ENCODE measurements around the gene TRIM67.
"Not testable (repeated sequence)": the region's sequence is repeated elsewhere in the genome, so short reads cannot be mapped to it uniquely, and the experiment has no call there.

The TRIM67 gene

GRCh38 chr1:231161667-231162296 lies at the start of gene TRIM67:
Gene TRIM67 (plus strand): TSS chr1:231162058. CDS start chr1:231162970, 912 bp downstream.
- no peak for DNase-seq (ENCODE audit: low read depth in 2 of 2)

GRCh38 chr1:231116738-231117137 lies 45.1 kb upstream of the TRIM67 start:
- DNase-seq (ENCODE audit: low read depth in 2 of 2) = no peak

GRCh38 chr1:231118704-231119453 lies 43.0 kb upstream of the TRIM67 start:
- no peak for DNase-seq (ENCODE audit: low read depth in 2 of 2)

- DNase-seq (ENCODE audit: low read depth in 2 of 2) = no peak
Observed at GRCh38 chr1:231121533-231121932, 40.3 kb upstream of the TRIM67 start.

- DNase-seq (ENCODE audit: low read depth in 2 of 2) = no peak
Observed at GRCh38 chr1:231122143-231122542, 39.7 kb upstream of the TRIM67 start.

- no peak for DNase-seq (ENCODE audit: low read depth in 2 of 2)
Observed at GRCh38 chr1:231124746-231125145, 37.1 kb upstream of the TRIM67 start.

- DNase-seq (ENCODE audit: low read depth in 2 of 2) = no peak
Observed at GRCh38 chr1:231125972-231126580, 35.8 kb upstream of the TRIM67 start.

GRCh38 chr1:231127106-231127505 lies 34.8 kb upstream of the TRIM67 start:
- not testable (repeated sequence) for DNase-seq (ENCODE audit: low read depth in 2 of 2)

GRCh38 chr1:231128471-231128870 lies 33.4 kb upstream of the TRIM67 start:
- not testable (repeated sequence) for DNase-seq (ENCODE audit: low read depth in 2 of 2)

- DNase-seq (ENCODE audit: low read depth in 2 of 2) = no peak
Observed at GRCh38 chr1:231130544-231130943, 31.3 kb upstream of the TRIM67 start.

- not testable (repeated sequence) for DNase-seq (ENCODE audit: low read depth in 2 of 2)
Observed at GRCh38 chr1:231132591-231132990, 29.3 kb upstream of the TRIM67 start.

GRCh38 chr1:231134624-231135023 lies 27.2 kb upstream of the TRIM67 start:
- no peak for DNase-seq (ENCODE audit: low read depth in 2 of 2)

GRCh38 chr1:231138236-231138635 lies 23.6 kb upstream of the TRIM67 start:
- no peak for DNase-seq (ENCODE audit: low read depth in 2 of 2)

- DNase-seq (ENCODE audit: low read depth in 2 of 2) = no peak
Observed at GRCh38 chr1:231139125-231139649, 22.7 kb upstream of the TRIM67 start.

GRCh38 chr1:231139659-231140654 lies 21.9 kb upstream of the TRIM67 start:
- no peak for DNase-seq (ENCODE audit: low read depth in 2 of 2)

- DNase-seq (ENCODE audit: low read depth in 2 of 2) = no peak
Observed at GRCh38 chr1:231144416-231145193, 17.3 kb upstream of the TRIM67 start.

GRCh38 chr1:231147896-231148295 lies 14.0 kb upstream of the TRIM67 start:
- no peak for DNase-seq (ENCODE audit: low read depth in 2 of 2)

- no peak for DNase-seq (ENCODE audit: low read depth in 2 of 2)
Observed at GRCh38 chr1:231151811-231152210, 10.0 kb upstream of the TRIM67 start.

- DNase-seq (ENCODE audit: low read depth in 2 of 2) = no peak
Observed at GRCh38 chr1:231153726-231154125, 8.1 kb upstream of the TRIM67 start.

- no peak for DNase-seq (ENCODE audit: low read depth in 2 of 2)
Observed at GRCh38 chr1:231155808-231156207, 6.0 kb upstream of the TRIM67 start.

- DNase-seq (ENCODE audit: low read depth in 2 of 2) = no peak
Observed at GRCh38 chr1:231157311-231157710, 4.5 kb upstream of the TRIM67 start.

Measured in stimulated activated CD8-positive, alpha-beta memory T cell treated with anti-CD3 and anti-CD28 coated beads, Interleukin-15, amount 100 ng/mL, for 48 hours (primary cell).